GM10248 (cell line): ENCODE measurements around the gene GLIPR2.

ENCODE experiments used
- CTCF ChIA-PET: fragments of 300-600 bp; sonication (Branson Sonifier 250); formaldehyde crosslinking; extraction: SDS; loops from one replicate; lab custom pipeline; 2021; ENCODE audit warnings: antibody characterized with exemption; lab: Yijun Ruan, JAX
- POLR2A ChIA-PET: fragments of 350-650 bp; sonication (Branson Sonifier 250); formaldehyde crosslinking; extraction: SDS; loops from one replicate; lab custom pipeline; 2020; ENCODE audit warnings: antibody characterized with exemption; lab: Yijun Ruan, JAX
- DNase-seq: peaks from one replicate; pipeline ENCODE4 v3.0.0; 2012; ENCODE audit errors: extremely low spot score
- CTCF ChIP-seq: IDR thresholded peaks from 2 replicates; pipeline ENCODE4 v1.5.1; 2012; ENCODE audit warnings: mild to moderate bottlenecking, low read depth; ENCODE audit errors: extremely low read depth, missing control alignments, control extremely low read depth

Gene GLIPR2

GRCh38 chr9:36142510-36143244 lies 6.1 kb downstream of the GLIPR2 start:
- no peak for TF ChIP-seq CTCF
- no peak for DNase-seq
- POLR2A ChIA-PET: no interaction called here
- CTCF ChIA-PET: interaction anchor here (1.4 to 3.8 kb wide), 3 partner anchors 9 to 40 kb away, joined by 4 to 27 read pairs (median 12); no protein-coding TSS in a partner anchor

GRCh38 chr9:36143245-36143641 lies 6.7 kb downstream of the GLIPR2 start:
- no peak for DNase-seq
- POLR2A ChIA-PET: no interaction called here
- CTCF ChIA-PET: interaction anchor here (3.1 to 3.8 kb wide), 2 partner anchors 23 to 41 kb away, joined by 12 to 27 read pairs; no protein-coding TSS in a partner anchor
- no peak for TF ChIP-seq CTCF

GRCh38 chr9:36144309-36145232 lies 8.0 kb downstream of the GLIPR2 start:
- TF ChIP-seq CTCF: no peak
- no peak for DNase-seq
- ChIA-PET CTCF (interaction anchor here (1.0 to 3.8 kb wide), 9 partner anchors 8 to 121 kb away, joined by 3 to 27 read pairs (median 3); partner anchors contain the start of gene GLIPR2), POLR2A (interaction anchor here (1.1 kb wide), 1 partner anchor 46 kb away, joined by 3 read pairs; the partner anchor contains the start of gene CLTA)

- no peak for TF ChIP-seq CTCF
- ChIA-PET POLR2A (no interaction called here), CTCF (no interaction called here)
- no peak for DNase-seq
Measured at GRCh38 chr9:36145970-36146369, 9.4 kb downstream of the GLIPR2 start.

GRCh38 chr9:36146651-36147050 lies 10.1 kb downstream of the GLIPR2 start:
- CTCF ChIA-PET: interaction anchor here (1.9 kb wide), 1 partner anchor 10 kb away, joined by 7 read pairs; the partner anchor contains the start of gene GLIPR2
- POLR2A ChIA-PET: no interaction called here
- no peak for DNase-seq
- no peak for TF ChIP-seq CTCF
